HCEC 1CT (cell line): ENCODE results near the gene S1PR3.
A peak's percentile ranks its signal among the peaks of the same experiment; 100 is the strongest.

ENCODE experiments used
- DNase-seq: peaks from one replicate; pipeline ENCODE4 v3.0.0-alpha.2; 2017

Gene S1PR3

DNA sequence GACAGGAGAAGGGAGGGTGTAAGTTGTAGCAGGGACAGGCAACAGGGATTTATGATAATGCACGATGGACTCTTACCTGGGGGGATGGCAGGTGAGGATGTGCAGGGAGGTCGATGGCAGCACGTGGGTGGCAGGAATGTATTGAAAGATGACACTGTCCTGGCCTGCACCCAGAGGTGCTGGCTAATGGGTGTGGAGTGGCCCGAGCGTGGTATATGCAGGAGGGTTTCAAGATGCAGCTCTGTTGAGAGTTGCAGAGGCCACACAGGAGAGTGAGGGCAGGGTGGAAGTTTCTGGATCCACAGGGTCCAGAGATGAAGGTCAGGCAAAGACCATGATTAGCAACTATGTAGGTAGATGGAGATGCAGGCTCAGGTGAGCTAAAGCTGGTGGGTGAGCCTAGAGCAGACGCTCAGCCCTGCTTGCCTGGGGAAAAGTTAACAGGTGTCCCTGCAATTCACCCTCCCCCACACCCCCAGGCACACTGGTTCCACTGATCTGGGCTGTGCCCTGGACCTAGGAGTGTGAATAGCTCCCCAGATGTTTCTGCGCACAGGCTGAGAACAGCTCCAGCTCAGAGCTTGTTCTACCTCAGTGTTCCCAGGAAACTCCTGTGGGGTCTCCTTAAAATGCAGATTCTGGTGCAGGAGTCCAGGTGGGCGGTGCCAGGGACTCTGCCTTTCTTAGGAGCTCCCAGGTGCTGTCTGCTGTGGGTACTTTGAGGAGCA lies 21.5 kb upstream of the S1PR3 start:
- no peak for DNase-seq

GRCh38 chr9:88971131-88971960 lies 19.9 kb upstream of the S1PR3 start:
- no peak for DNase-seq

DNA sequence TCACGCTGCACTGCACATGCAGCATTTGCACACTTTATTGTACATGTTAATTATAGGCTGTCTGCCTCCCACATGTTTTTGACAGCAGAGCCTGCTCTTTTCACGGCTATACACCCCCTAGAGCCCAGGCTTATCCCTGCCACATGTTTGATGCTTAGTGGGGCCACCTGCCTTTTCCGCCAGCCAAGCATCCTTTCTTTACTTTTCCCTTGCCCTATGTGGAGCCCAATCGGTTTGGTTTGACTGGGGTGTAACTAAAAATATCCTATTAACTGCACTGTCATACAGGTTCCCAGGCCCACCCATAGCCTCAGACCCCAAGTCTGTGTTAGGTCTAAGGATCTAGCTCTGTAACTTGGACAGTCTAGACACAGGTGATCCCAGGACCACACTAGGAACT lies 18.9 kb upstream of the S1PR3 start:
- no peak for DNase-seq

DNA sequence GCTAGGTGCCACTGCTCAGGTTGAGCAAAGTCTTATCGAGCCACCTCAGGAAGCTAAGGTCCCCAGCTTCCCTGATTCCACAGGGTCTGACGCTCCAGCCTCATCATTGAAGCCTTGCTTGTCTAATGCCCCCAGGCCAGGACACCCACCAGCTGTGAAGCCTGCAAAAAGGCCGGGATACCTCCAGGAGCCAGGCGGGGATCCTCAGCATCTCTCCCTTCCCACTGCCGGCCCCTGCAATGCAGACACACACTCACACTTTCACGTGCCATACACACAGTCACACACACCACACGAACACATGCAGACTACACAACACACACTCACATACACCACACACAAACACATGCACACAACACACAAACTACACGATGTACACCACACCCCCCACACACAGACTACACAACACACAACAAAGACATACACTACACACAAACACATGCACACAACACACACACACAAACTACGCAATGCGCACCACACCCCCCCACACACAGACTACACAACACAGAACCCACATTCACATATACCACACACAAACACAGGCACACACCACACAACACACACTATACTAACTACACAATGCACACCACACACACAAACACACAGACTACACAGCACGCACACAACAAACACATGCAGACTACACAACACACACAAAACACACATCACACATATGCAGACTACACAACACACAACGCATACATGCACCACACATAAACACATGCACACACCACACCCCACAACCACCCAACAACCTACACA lies 17.8 kb upstream of the S1PR3 start:
- DNase-seq, result no peak

DNA sequence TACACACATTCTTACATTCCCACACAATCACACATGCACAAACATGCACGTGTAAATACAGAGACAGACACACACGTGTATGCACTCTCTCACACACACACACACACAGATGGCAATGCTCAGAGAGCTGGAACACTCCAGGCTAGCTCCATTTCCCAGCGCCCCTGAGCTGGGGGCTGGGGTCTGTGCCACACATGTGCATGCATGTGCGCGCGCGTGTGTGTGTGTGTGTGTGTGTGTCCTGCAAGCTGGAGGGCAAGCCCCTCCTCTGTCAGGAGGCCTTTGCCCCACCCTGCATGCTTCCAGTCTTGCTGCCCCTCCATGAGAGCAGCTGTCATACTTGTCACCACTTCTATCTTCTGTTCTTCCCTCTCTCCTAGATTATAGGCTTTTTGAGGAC lies 16.6 kb upstream of the S1PR3 start:
- DNase-seq, result no peak

- DNase-seq, result no peak
Measured at GRCh38 chr9:88975966-88976889, 15.0 kb upstream of the S1PR3 start.

- DNase-seq, result no peak
Measured at GRCh38 chr9:88976890-88977257, 14.4 kb upstream of the S1PR3 start.

DNA sequence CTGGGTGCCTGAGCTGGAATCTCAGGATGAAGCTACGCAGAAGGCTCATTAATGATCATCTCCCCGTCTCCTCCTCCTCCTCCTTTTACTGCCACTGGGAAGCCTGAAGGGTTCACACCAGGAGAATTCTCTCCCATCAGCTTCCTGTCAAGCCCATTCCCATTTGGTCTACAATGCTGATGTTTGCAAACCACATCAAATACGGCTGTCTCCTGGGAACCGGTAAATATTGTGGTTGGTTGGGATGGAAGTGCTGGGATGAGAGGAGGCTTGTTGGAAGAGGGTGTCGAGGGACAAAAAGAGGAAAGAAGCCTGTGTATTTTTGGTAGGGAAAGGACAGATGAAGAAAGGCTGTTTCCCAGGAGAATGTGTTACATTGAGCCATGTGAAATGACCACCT lies 13.2 kb upstream of the S1PR3 start:
- DNase-seq, result no peak

- no peak for DNase-seq
Measured at GRCh38 chr9:88979021-88979420, 12.2 kb upstream of the S1PR3 start.

- no peak for DNase-seq
Measured at GRCh38 chr9:88979791-88980190, 11.5 kb upstream of the S1PR3 start.

- peak; percentile 42 for DNase-seq
Measured at GRCh38 chr9:88980740-88981203, 10.5 kb upstream of the S1PR3 start.

DNA sequence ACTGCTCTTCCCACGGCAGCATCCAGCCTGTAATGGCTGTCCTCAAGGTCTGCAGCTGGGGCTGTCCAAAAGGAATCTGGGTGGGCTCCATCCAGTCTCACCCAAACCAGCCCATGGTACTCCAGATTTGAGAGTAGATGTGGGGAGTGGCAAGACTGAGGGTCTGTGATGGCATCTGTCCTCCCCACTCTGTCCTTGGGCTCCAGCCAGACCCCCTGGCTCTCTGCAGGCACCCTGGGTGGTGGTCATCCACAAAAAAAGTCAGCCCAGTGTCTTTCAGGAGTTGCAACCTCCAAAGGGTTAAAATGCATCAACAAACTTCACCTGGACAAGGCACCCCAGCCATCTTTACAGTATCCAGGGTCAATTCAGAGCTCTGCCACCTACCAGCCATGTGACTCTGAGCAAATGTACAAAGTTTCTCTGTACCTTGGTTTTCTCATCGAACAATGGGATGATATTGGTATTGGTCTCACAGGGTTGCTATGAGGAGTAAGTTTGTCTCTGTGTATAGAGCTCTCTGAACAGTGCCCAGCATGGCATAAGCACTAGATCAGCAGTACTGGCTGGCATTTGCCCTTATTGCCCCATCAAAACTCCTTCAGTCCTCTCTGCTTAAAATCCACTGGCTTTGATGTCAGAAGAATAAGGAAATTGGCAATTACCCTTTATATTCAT lies 7.3 kb upstream of the S1PR3 start:
- no peak for DNase-seq

DNA sequence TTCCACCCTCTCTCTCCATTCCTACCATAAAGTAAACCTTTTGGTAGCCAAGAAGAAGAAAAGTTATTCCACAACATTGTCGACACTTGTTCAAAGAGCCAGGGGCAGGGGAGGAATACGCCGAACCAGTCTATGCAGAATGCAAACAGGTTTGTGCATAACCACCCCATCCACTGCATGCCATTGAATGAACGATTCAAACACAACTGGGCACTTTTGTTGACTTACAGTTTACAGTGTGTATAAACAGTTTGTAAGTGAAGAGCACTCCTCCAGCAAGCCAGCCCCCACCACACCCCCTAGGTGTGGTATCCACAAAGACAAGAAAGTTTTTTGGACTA lies 6.8 kb upstream of the S1PR3 start:
- DNase-seq, result no peak

GRCh38 chr9:88985616-88986015 lies 5.7 kb upstream of the S1PR3 start:
- DNase-seq, result no peak

DNA sequence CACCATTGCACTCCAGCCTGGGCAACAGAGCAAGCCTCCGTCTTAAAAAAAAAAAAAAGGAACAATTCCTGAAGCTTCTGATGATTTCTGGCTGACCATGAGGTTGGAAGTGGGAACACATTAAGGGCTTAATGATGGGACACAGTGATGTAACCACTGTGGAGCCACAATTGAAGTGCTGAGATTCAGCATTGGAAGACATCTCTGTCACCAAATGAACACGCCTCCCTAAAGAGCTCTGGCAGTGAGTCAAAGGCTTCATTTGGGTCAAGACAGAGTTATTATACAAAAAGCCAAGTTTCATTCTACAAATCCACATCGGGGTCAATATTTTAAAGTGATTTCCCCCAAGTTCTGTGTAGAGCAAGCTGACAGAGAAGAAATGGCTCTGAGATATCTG lies 4.5 kb upstream of the S1PR3 start:
- DNase-seq, result no peak

GRCh38 chr9:88987661-88988060 lies 3.6 kb upstream of the S1PR3 start:
- no peak for DNase-seq

DNA sequence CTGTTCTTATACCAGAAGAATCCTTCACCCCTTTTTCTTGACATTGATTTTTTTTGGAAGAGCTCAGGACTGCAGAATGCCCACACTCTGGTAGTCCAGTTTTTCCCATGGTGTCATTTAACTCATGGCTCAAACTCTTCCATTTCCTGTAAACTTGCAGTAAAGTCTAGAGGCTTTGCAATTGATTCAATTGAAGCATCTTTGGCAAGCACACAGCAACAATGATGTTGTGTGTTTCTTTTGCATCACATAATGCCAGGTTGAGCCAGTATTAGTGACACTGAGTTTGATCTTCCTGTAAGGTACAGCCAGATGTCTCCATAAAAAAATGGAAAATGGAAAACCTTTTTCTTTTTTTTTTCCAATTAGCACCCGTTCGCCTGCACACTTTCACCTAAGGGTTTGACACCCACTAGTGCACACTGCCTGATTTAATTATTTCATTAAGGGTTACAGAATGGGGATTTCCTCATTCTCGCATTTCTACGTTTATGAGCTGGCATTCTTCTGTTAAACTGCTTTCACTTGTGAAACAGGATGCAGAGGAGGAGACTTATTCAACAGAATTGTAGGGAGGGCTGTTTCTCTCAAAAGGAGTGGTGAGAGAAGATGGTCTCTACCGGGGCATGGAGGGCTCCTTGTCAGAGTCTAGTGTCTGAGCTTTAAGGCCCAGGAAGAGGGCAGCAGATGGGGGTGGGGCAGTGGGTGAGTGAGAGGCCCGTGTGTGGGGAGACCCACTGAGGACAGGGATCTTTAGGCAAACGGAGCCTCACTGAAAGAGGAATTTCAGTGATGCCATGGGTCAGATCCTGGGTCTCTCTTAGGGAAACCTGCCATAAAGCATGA lies 2.2 kb upstream of the S1PR3 start:
- DNase-seq, result peak; percentile 60

GRCh38 chr9:88990041-88990728 lies 1.1 kb upstream of the S1PR3 start:
- DNase-seq, result no peak

GRCh38 chr9:88990729-88991065 lies 571 bp upstream of the S1PR3 start:
- DNase-seq, result no peak

DNA sequence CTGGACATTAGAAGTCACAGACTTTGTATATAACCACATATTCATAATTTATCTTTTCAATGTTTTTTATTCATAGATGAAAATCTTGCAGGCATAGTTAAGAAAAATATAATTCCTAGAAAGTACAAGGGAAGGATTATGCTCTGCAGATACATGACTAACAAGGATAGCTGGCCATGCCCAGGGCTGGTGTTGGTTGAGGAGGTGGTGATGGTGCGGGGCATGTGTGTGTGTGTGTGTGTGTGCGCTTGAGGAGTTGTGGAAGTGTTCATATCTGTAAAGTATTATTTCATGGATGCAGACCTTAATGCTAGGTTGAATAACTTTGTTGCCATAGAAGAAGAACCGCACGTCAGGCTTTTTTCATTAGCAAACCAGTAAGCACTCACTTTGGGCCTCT lies 1.3 kb downstream of the S1PR3 start:
- no peak for DNase-seq

DNA sequence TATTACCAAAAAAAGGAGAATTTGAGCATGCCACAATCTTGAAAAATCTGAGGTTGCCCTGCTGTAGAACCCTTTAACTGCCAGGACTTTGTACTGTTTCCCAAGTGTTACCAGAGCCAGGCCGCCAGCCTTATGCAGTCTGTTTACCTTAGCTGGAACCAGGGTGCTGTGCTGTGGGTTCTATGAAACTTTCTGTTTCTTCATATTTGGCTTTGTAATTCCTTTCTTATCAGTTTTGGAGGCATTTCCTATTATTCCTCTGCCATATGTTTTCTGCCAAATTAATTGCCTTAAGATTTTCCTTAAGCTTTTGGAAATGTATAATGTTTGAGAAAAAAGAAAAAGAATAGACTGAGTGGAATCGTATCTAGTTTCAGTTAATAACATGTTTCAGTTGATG lies 2.1 kb downstream of the S1PR3 start:
- no peak for DNase-seq
